Stimulated activated CD4-positive, alpha-beta T cell treated with anti-CD3 and anti-CD28 coated beads, TNF-alpha, amount 100 ng/mL, for 4 hours (primary cell): ENCODE measurements around the gene FOS.
"Not testable (repeated sequence)": the region's sequence is repeated elsewhere in the genome, so short reads cannot be mapped to it uniquely, and the experiment has no call there.

Experiments used
- DNase-seq, 3 experiments: peaks; one replicate each; pipeline ENCODE4 v3.0.0-alpha.2; 2020; ENCODE audit warnings: low read depth in 3 of 3

Gene FOS

GRCh38 chr14:75277008-75277814 lies 1.4 kb upstream of the FOS start:
- DNase-seq: no peak

- DNase-seq: no peak
These were observed 710 bp upstream of the FOS start for GRCh38 chr14:75277815-75278421.

- DNase-seq: no peak
These were observed 630 bp downstream of the FOS start for GRCh38 chr14:75279153-75279762.

GRCh38 chr14:75279763-75280290 lies 1.2 kb downstream of the FOS start:
- no peak for DNase-seq

GRCh38 chr14:75280291-75280830 lies 1.7 kb downstream of the FOS start:
- no peak for DNase-seq

- no peak for DNase-seq
These were observed 2.4 kb downstream of the FOS start for GRCh38 chr14:75280831-75281653.

- DNase-seq: no peak
These were observed 3.0 kb downstream of the FOS start for GRCh38 chr14:75281654-75282019.

GRCh38 chr14:75282170-75282554 lies 3.5 kb downstream of the FOS start:
- no peak for DNase-seq

GRCh38 chr14:75282555-75283161 lies 4.0 kb downstream of the FOS start:
- not testable (repeated sequence) for DNase-seq

- DNase-seq: no peak
These were observed 4.7 kb downstream of the FOS start for GRCh38 chr14:75283162-75283832.

- DNase-seq: no peak
These were observed 5.4 kb downstream of the FOS start for GRCh38 chr14:75283833-75284563.

GRCh38 chr14:75285331-75285730 lies 6.7 kb downstream of the FOS start:
- no peak for DNase-seq

GRCh38 chr14:75286313-75286712 lies 7.7 kb downstream of the FOS start:
- no peak for DNase-seq

- DNase-seq: no peak
These were observed 11.3 kb downstream of the FOS start for GRCh38 chr14:75289840-75290388.

- DNase-seq: no peak
These were observed 12.2 kb downstream of the FOS start for GRCh38 chr14:75290851-75291250.

GRCh38 chr14:75291331-75291730 lies 12.7 kb downstream of the FOS start:
- DNase-seq: no peak

GRCh38 chr14:75292101-75292563 lies 13.5 kb downstream of the FOS start:
- DNase-seq: no peak

GRCh38 chr14:75292886-75293285 lies 14.3 kb downstream of the FOS start:
- no peak for DNase-seq

GRCh38 chr14:75293920-75294648 lies 15.5 kb downstream of the FOS start:
- DNase-seq: peak; percentile 87 to 91 (median 89)
